SK-N-SH (cell line): ENCODE data around the gene PDLIM5.

Source experiments
- EP300 ChIP-seq, 2 experiments: IDR thresholded peaks; 2 replicates each; pipeline versions ENCODE4 v1.4.0 to v1.6.1; 2012; ENCODE audit warnings: borderline replicate concordance in 1 of 2, low read depth in 1 of 2, low read length in 1 of 2
- GABPA ChIP-seq: IDR thresholded peaks from 2 replicates; pipeline ENCODE4 v1.4.0; 2012; ENCODE audit warnings: low read depth, mild to moderate bottlenecking
- MXI1 ChIP-seq: IDR thresholded peaks from 2 replicates; pipeline ENCODE4 v1.6.1; 2012; ENCODE audit warnings: mild to moderate bottlenecking, low read depth, low read length, improper control_type of control experiment
- POLR2AphosphoS5 ChIP-seq: IDR thresholded peaks from 2 replicates; pipeline ENCODE4 v1.6.1; 2012; ENCODE audit warnings: low read depth, low read length
- TF ChIP-seq, protein P1 (sequence below): IDR thresholded peaks from 2 replicates; pipeline ENCODE4 v1.6.1; 2012; ENCODE audit warnings: mild to moderate bottlenecking, low read depth, low read length, moderate library complexity
- TF ChIP-seq, protein P2 (sequence below): fragments of 200-600 bp; sonication (generic); IDR thresholded peaks from 2 replicates; pipeline ENCODE4 v1.6.1; 2017; ENCODE audit warnings: antibody characterized with exemption, mild to moderate bottlenecking, moderate library complexity
- TF ChIP-seq, protein P3 (sequence below): IDR thresholded peaks from 2 replicates; pipeline ENCODE4 v1.4.0; 2012; ENCODE audit warnings: low read depth, borderline replicate concordance

DNA sequence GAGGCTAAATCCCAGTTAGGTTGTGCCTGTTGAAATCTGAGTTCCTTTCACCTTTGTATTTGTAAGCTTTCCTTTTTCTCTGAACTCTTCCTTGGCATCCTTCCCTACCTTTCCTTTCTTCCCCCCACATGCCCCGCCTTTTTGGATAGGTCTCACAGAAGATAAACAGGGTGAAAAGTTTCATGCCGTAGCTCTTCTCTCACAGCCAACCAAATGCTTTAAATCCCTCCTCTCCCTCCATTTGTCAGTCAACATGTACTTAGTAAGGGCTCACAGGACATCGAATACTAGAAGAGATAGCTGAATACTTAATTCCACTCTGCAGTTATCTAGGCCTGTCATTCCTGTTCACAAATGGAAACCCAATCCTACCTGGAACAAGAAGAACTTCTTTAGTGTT, 198.9 kb downstream of the PDLIM5 start:
- TF ChIP-seq GABPA = no peak
- TF ChIP-seq, protein P1, sequence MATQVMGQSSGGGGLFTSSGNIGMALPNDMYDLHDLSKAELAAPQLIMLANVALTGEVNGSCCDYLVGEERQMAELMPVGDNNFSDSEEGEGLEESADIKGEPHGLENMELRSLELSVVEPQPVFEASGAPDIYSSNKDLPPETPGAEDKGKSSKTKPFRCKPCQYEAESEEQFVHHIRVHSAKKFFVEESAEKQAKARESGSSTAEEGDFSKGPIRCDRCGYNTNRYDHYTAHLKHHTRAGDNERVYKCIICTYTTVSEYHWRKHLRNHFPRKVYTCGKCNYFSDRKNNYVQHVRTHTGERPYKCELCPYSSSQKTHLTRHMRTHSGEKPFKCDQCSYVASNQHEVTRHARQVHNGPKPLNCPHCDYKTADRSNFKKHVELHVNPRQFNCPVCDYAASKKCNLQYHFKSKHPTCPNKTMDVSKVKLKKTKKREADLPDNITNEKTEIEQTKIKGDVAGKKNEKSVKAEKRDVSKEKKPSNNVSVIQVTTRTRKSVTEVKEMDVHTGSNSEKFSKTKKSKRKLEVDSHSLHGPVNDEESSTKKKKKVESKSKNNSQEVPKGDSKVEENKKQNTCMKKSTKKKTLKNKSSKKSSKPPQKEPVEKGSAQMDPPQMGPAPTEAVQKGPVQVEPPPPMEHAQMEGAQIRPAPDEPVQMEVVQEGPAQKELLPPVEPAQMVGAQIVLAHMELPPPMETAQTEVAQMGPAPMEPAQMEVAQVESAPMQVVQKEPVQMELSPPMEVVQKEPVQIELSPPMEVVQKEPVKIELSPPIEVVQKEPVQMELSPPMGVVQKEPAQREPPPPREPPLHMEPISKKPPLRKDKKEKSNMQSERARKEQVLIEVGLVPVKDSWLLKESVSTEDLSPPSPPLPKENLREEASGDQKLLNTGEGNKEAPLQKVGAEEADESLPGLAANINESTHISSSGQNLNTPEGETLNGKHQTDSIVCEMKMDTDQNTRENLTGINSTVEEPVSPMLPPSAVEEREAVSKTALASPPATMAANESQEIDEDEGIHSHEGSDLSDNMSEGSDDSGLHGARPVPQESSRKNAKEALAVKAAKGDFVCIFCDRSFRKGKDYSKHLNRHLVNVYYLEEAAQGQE = no peak
- TF ChIP-seq, protein P2, sequence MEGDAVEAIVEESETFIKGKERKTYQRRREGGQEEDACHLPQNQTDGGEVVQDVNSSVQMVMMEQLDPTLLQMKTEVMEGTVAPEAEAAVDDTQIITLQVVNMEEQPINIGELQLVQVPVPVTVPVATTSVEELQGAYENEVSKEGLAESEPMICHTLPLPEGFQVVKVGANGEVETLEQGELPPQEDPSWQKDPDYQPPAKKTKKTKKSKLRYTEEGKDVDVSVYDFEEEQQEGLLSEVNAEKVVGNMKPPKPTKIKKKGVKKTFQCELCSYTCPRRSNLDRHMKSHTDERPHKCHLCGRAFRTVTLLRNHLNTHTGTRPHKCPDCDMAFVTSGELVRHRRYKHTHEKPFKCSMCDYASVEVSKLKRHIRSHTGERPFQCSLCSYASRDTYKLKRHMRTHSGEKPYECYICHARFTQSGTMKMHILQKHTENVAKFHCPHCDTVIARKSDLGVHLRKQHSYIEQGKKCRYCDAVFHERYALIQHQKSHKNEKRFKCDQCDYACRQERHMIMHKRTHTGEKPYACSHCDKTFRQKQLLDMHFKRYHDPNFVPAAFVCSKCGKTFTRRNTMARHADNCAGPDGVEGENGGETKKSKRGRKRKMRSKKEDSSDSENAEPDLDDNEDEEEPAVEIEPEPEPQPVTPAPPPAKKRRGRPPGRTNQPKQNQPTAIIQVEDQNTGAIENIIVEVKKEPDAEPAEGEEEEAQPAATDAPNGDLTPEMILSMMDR = no peak
- no peak for TF ChIP-seq EP300 (IDR thresholded peaks at IDR 0.05; ENCODE audit: borderline replicate concordance in 1 of 2, low read depth in 1 of 2, low read length in 1 of 2)
- TF ChIP-seq, protein P3, sequence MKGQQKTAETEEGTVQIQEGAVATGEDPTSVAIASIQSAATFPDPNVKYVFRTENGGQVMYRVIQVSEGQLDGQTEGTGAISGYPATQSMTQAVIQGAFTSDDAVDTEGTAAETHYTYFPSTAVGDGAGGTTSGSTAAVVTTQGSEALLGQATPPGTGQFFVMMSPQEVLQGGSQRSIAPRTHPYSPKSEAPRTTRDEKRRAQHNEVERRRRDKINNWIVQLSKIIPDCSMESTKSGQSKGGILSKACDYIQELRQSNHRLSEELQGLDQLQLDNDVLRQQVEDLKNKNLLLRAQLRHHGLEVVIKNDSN = no peak
- no peak for TF ChIP-seq MXI1
- TF ChIP-seq POLR2AphosphoS5 = no peak
